GM12864 (cell line): ENCODE data around the gene FGF7.

Experiments
- DNase-seq: peaks from one replicate; pipeline ENCODE4 v3.0.0-alpha.2; 2011; ENCODE audit warnings: low read depth
- H3K4me3 ChIP-seq: 2 replicates; pipeline ENCODE4 v1.5.1; 2011; ENCODE audit warnings: mild to moderate bottlenecking, low read depth, low read length, control low read depth
- TF ChIP-seq, protein P1 (sequence below): IDR thresholded peaks from 2 replicates; pipeline ENCODE4 v1.5.1; 2011; ENCODE audit warnings: low read depth, mild to moderate bottlenecking, moderate library complexity, low read length, control low read depth, inconsistent platforms; ENCODE audit errors: missing control alignments

FGF7 gene

GRCh38 chr15:49521802-49522201, 98.8 kb downstream of the FGF7 start:
- DNase-seq, result no peak
- H3K4me3 ChIP-seq, result no peak overlapping the region
- TF ChIP-seq, protein P1, sequence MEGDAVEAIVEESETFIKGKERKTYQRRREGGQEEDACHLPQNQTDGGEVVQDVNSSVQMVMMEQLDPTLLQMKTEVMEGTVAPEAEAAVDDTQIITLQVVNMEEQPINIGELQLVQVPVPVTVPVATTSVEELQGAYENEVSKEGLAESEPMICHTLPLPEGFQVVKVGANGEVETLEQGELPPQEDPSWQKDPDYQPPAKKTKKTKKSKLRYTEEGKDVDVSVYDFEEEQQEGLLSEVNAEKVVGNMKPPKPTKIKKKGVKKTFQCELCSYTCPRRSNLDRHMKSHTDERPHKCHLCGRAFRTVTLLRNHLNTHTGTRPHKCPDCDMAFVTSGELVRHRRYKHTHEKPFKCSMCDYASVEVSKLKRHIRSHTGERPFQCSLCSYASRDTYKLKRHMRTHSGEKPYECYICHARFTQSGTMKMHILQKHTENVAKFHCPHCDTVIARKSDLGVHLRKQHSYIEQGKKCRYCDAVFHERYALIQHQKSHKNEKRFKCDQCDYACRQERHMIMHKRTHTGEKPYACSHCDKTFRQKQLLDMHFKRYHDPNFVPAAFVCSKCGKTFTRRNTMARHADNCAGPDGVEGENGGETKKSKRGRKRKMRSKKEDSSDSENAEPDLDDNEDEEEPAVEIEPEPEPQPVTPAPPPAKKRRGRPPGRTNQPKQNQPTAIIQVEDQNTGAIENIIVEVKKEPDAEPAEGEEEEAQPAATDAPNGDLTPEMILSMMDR, result peak; percentile 33

DNA sequence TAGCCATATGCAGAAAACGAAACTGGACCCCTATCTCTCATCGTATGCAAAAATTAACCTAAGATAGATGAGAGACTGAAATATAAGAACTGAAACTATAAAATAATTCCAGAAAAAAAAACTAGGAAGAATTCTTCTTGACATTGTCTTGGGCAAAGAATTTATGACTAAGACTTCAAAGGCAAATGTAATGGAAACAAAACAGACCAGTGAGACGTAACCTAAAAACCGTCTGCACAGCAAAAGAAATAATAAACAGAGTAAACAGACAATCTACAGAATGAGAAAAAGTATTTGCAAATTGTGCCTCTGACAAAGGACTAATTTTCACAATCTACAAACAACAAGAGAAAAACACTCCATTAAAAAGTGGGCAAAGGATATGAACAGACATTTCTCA, 105.2 kb downstream of the FGF7 start:
- no peak for DNase-seq
- TF ChIP-seq, protein P1, result no peak
- no peak overlapping the region for H3K4me3 ChIP-seq

DNA sequence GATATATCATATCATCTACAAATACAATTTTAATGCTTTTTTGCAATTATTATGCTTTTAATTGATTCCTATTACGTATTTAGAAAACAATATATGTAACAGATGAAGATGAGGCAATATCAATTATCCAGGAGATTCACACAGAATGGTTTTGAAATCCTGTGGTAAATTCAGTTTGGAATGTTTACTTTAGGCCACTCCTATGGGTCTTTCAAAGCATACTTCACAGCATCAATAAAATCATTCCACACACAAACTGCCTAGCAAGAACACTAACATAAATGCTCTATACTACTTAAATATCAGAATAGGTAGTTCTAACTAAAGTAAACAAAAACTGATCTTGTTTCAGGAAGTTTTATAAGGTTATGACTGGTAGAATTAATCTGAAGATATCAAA, 107.0 kb downstream of the FGF7 start:
- no peak overlapping the region for H3K4me3 ChIP-seq
- DNase-seq, result no peak
- TF ChIP-seq, protein P1, result no peak
